CD4-positive, alpha-beta T cell (primary cell): ENCODE data around the gene TAF9B. TPM values are rescaled to one million over a fixed set of nuclear protein-coding genes. Genes with fewer than 3 reads are reported as not detected.

Source experiments
- ATAC-seq: fragments of 200-7000 bp; cut with Tn5 transposase; one replicate; pipeline ENCODE4 v1.10.0; 2022; ENCODE audit warnings: mild to moderate bottlenecking; ENCODE audit not compliant: poor library complexity
- CTCF ChIA-PET: fragments of 350-600 bp; sonication (Branson Sonifier 250); formaldehyde crosslinking; loops from one replicate; lab custom pipeline; 2021; ENCODE audit warnings: antibody characterized with exemption, inconsistent platforms; lab: Charles Lee
- POLR2A ChIA-PET: fragments of 350-600 bp; sonication (Branson Sonifier 250); formaldehyde crosslinking; loops from one replicate; lab custom pipeline; 2021; ENCODE audit warnings: antibody characterized with exemption, inconsistent platforms; lab: Charles Lee
- DNase-seq, 14 experiments: peaks; one replicate each; pipeline ENCODE4 v3.0.0-alpha.2; 2013 to 2020; ENCODE audit warnings: mixed read lengths in 2 of 14
- H3K27ac ChIP-seq, 2 donors: one replicate each; pipeline versions ENCODE4 v1.5.1 to v1.7.0; 2013; ENCODE audit warnings: low read length in 2 of 2, low read depth in 1 of 2, mild to moderate bottlenecking in 1 of 2
- H3K27me3 ChIP-seq, 2 experiments: 1 replicate in 1 of 2; 2 replicates in 1 of 2; pipeline versions ENCODE4 v1.6.1 to v1.7.0; 2013; ENCODE audit warnings: low read length in 2 of 2, control low read depth in 1 of 2, mild to moderate bottlenecking in 1 of 2, moderate library complexity in 1 of 2; ENCODE audit not compliant: insufficient read depth in 2 of 2, control insufficient read depth in 1 of 2
- H3K36me3 ChIP-seq: one replicate; pipeline ENCODE4 v1.6.1; 2013; ENCODE audit warnings: low read length, control low read depth; ENCODE audit not compliant: insufficient read depth
- H3K4me1 ChIP-seq: one replicate; pipeline ENCODE4 v1.6.1; 2013; ENCODE audit warnings: low read length, control low read depth; ENCODE audit not compliant: insufficient read depth
- H3K4me3 ChIP-seq: one replicate; pipeline ENCODE4 v1.5.1; 2013; ENCODE audit warnings: mild to moderate bottlenecking, low read length, moderate library complexity
- H3K9me3 ChIP-seq, 2 experiments: 1 replicate in 1 of 2; 2 replicates in 1 of 2; pipeline versions ENCODE4 v1.6.1 to v1.7.0; 2013; ENCODE audit warnings: low read length in 2 of 2, mild to moderate bottlenecking in 2 of 2, control low read depth in 1 of 2, moderate library complexity in 1 of 2; ENCODE audit not compliant: control insufficient read depth in 1 of 2, insufficient read depth in 1 of 2
- H3K27ac Mint-ChIP-seq: one replicate; pipeline ENCODE4 v1.8.0; 2020; ENCODE audit warnings: mixed read lengths
- H3K27me3 Mint-ChIP-seq: one replicate; pipeline ENCODE4 v1.8.0; 2021; ENCODE audit warnings: mixed read lengths
- H3K36me3 Mint-ChIP-seq: one replicate; pipeline ENCODE4 v1.8.0; 2021; ENCODE audit warnings: low read depth, mixed read lengths
- H3K4me1 Mint-ChIP-seq: one replicate; pipeline ENCODE4 v1.8.0; 2021; ENCODE audit warnings: low read depth, mixed read lengths
- H3K4me3 Mint-ChIP-seq: one replicate; pipeline ENCODE4 v1.8.0; 2020; ENCODE audit warnings: mild to moderate bottlenecking, mixed read lengths
- H3K9me3 Mint-ChIP-seq: one replicate; pipeline ENCODE4 v1.8.0; 2020; ENCODE audit warnings: mixed read lengths
- CTCF ChIP-seq: fragments of 200-600 bp; IDR thresholded peaks from one replicate; pipeline ENCODE4 v1.8.0; 2022; ENCODE audit warnings: antibody characterized with exemption, mild to moderate bottlenecking
- intact Hi-C, 2 experiments: fragments of 100-400 bp; cut with DNase I in 1 of 2; cut with micrococcal nuclease in 1 of 2; formaldehyde crosslinking; loops; one replicate each; pipeline versions ENCODE4 v1.15.1 to v1.9.0; 2023 to 2025; cut with DNase I, micrococcal nuclease
- total RNA-seq, 174 experiments: library from RNA in 2 of 174; stranded (reverse) in 2 of 174; gene quantifications; one replicate each; pipeline ENCODE4 v1.2.3 and lab custom pipeline; 2021 to 2026

TAF9B gene
- total RNA-seq, 2 experiments from 2014 or later: 9.6 to 10.3 TPM

- H3K9me3 Mint-ChIP-seq: no peaks in the 10 kb centered on the region
- Histone ChIP-seq H3K27ac (peak within 1 kb of the TSS; percentile 89 to 97), H3K4me3 (peak within 1 kb of the TSS; percentile 98), H3K36me3 (peaks cover 6% of the 10 kb centered on the region), H3K4me1 (peaks cover 27% of the 10 kb centered on the region), H3K27me3 (no peaks in the 10 kb centered on the region), H3K9me3 (no peaks in the 10 kb centered on the region)
- peak within 1 kb of the TSS; percentile 98 for H3K4me3 Mint-ChIP-seq
- CTCF ChIA-PET: interaction anchor here (1.2 kb wide), 1 partner anchor 205 kb away, joined by 3 read pairs; the partner anchor contains the start of gene COX7B
- DNase-seq (peak; percentile 83 to 97 (median 90)), ATAC-seq (peak; percentile 91)
- POLR2A ChIA-PET: interaction anchor here (0.7 to 4.3 kb wide), 7 partner anchors 10 to 208 kb away, joined by 3 to 21 read pairs (median 5); partner anchors contain the start of genes ATP7A, COX7B, MAGT1 and TAF9B
- peaks cover 60% of the 10 kb centered on the region for H3K4me1 Mint-ChIP-seq
- H3K27me3 Mint-ChIP-seq: no peaks in the 10 kb centered on the region
- no peak for TF ChIP-seq CTCF
- intact Hi-C loops: loop anchor here (5.0 to 10.0 kb wide), 4 partner anchors 59 to 411 kb away; partner anchors contain the start of genes ATRX (in 1 of the 2), COX7B (in 1 of the 2) and MAGT1 (in 1 of the 2)
- H3K36me3 Mint-ChIP-seq: peaks cover 42% of the 10 kb centered on the region
- peak within 1 kb of the TSS; percentile 99 for H3K27ac Mint-ChIP-seq
These were observed 35.6 kb downstream of the TAF9B start, which contains the start of gene PGK1 for GRCh38 chrX:78103623-78104446. Gene PGK1 (plus strand): TSS chrX:78104248. CDS start chrX:78104341, 93 bp downstream.

GRCh38 chrX:78103001-78103622, 36.3 kb downstream of the TAF9B start:
- intact Hi-C loops: loop anchor here (5.0 to 10.0 kb wide), 4 partner anchors 58 to 412 kb away; partner anchors contain the start of genes ATRX (in 1 of the 2), COX7B (in 1 of the 2) and MAGT1 (in 1 of the 2)
- Histone ChIP-seq H3K27me3 (no peaks in the 10 kb centered on the region), H3K9me3 (no peaks in the 10 kb centered on the region), H3K4me3 (peak overlapping the region; percentile 98), H3K4me1 (peaks cover 24% of the 10 kb centered on the region), H3K36me3 (peaks cover 6% of the 10 kb centered on the region), H3K27ac (peak overlapping the region; percentile 82 to 93)
- Mint-ChIP-seq H3K4me3 (peak overlapping the region; percentile 98), H3K27ac (peak overlapping the region; percentile 99), H3K9me3 (no peaks in the 10 kb centered on the region), H3K27me3 (no peaks in the 10 kb centered on the region), H3K36me3 (peaks cover 36% of the 10 kb centered on the region), H3K4me1 (peaks cover 53% of the 10 kb centered on the region)
- no peak for TF ChIP-seq CTCF
- ChIA-PET POLR2A (interaction anchor here (2.5 to 4.3 kb wide), 2 partner anchors 30 to 204 kb away, joined by 13 to 21 read pairs; partner anchors contain the start of gene COX7B), CTCF (interaction anchor here (1.2 kb wide), 1 partner anchor 204 kb away, joined by 3 read pairs; the partner anchor contains the start of gene COX7B)
- DNase-seq: no peak
- ATAC-seq: no peak

- H3K4me1 Mint-ChIP-seq: peaks cover 42% of the 10 kb centered on the region
- no peak for TF ChIP-seq CTCF
- peak overlapping the region; percentile 99 for H3K27ac Mint-ChIP-seq
- H3K36me3 Mint-ChIP-seq: peaks cover 27% of the 10 kb centered on the region
- no peaks in the 10 kb centered on the region for H3K27me3 ChIP-seq
- DNase-seq (no peak), ATAC-seq (no peak)
- ChIA-PET POLR2A (no interaction called here), CTCF (interaction anchor here (0.8 kb wide), 1 partner anchor 207 kb away, joined by 3 read pairs; the partner anchor contains the start of gene MAGT1)
- H3K27ac ChIP-seq: no peak overlapping the region
- H3K4me1 ChIP-seq: peaks cover 22% of the 10 kb centered on the region
- H3K36me3 ChIP-seq: peaks cover 6% of the 10 kb centered on the region
- no peak overlapping the region for H3K4me3 ChIP-seq
- H3K9me3 ChIP-seq: no peaks in the 10 kb centered on the region
- intact Hi-C loops: loop anchor here (5.0 to 10.0 kb wide), 4 partner anchors 57 to 413 kb away; partner anchors contain the start of genes ATRX (in 1 of the 2), COX7B (in 1 of the 2) and MAGT1 (in 1 of the 2)
- H3K9me3 Mint-ChIP-seq: no peaks in the 10 kb centered on the region
- H3K27me3 Mint-ChIP-seq: no peaks in the 10 kb centered on the region
- H3K4me3 Mint-ChIP-seq: no peak overlapping the region
These were observed 37.4 kb downstream of the TAF9B start for GRCh38 chrX:78102091-78102490.
